Rectal smooth muscle tissue (tissue), 1 donor: ENCODE measurements around the gene ZIC5.
"Not testable (repeated sequence)": the region's sequence is repeated elsewhere in the genome, so short reads cannot be mapped to it uniquely, and the experiment has no call there.

Experiments used
- H3K27ac ChIP-seq: one replicate; pipeline ENCODE4 v1.7.0; 2013; ENCODE audit warnings: low read depth, low read length, inconsistent platforms
- H3K27me3 ChIP-seq: one replicate; pipeline ENCODE4 v1.7.0; 2013; ENCODE audit warnings: low read length; ENCODE audit not compliant: control insufficient read depth, insufficient read depth
- H3K36me3 ChIP-seq: one replicate; pipeline ENCODE4 v1.7.0; 2013; ENCODE audit warnings: low read length; ENCODE audit not compliant: control insufficient read depth, insufficient read depth
- H3K4me1 ChIP-seq: one replicate; pipeline ENCODE4 v1.7.0; 2013; ENCODE audit warnings: low read length; ENCODE audit not compliant: control insufficient read depth, insufficient read depth
- H3K4me3 ChIP-seq: one replicate; pipeline ENCODE4 v1.7.0; 2013; ENCODE audit warnings: low read length
- H3K9ac ChIP-seq: one replicate; pipeline ENCODE4 v1.7.0; 2013; ENCODE audit warnings: low read length

ZIC5 gene

DNA sequence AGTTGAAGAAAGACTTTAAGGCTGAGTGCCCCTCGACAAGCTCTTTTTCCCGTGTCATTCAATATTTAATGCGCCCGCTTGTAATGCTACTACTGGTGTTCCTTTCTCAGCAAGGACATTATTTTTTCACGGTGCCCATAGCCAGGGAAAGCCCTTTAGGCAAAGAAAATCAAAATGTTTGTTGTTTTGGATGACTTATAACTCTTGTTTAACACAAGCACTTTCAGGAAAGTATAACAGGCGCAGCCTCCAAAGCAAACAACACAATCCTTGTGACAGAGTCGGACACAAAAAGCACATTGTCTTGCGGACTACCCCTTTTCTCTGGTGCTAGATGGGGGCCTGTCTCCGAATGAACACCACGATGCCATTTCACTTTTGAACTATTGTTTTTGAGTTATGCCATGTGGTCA is 12.4 kb downstream of the ZIC5 start:
- peaks cover 8% of the 10 kb centered on the region for H3K4me1 ChIP-seq
- peaks cover 64% of the 10 kb centered on the region for H3K27me3 ChIP-seq
- H3K27ac ChIP-seq = no peak overlapping the region
- H3K36me3 ChIP-seq = no peaks in the 10 kb centered on the region
- H3K4me3 ChIP-seq = no peak overlapping the region
- no peak overlapping the region for H3K9ac ChIP-seq

- no peaks in the 10 kb centered on the region for H3K36me3 ChIP-seq
- peaks cover 64% of the 10 kb centered on the region for H3K27me3 ChIP-seq
- H3K27ac ChIP-seq = no peak overlapping the region
- no peak overlapping the region for H3K4me3 ChIP-seq
- H3K4me1 ChIP-seq = peaks cover 8% of the 10 kb centered on the region
- H3K9ac ChIP-seq = no peak overlapping the region
Observed at GRCh38 chr13:99958406-99959126, 13.0 kb downstream of the ZIC5 start.

DNA sequence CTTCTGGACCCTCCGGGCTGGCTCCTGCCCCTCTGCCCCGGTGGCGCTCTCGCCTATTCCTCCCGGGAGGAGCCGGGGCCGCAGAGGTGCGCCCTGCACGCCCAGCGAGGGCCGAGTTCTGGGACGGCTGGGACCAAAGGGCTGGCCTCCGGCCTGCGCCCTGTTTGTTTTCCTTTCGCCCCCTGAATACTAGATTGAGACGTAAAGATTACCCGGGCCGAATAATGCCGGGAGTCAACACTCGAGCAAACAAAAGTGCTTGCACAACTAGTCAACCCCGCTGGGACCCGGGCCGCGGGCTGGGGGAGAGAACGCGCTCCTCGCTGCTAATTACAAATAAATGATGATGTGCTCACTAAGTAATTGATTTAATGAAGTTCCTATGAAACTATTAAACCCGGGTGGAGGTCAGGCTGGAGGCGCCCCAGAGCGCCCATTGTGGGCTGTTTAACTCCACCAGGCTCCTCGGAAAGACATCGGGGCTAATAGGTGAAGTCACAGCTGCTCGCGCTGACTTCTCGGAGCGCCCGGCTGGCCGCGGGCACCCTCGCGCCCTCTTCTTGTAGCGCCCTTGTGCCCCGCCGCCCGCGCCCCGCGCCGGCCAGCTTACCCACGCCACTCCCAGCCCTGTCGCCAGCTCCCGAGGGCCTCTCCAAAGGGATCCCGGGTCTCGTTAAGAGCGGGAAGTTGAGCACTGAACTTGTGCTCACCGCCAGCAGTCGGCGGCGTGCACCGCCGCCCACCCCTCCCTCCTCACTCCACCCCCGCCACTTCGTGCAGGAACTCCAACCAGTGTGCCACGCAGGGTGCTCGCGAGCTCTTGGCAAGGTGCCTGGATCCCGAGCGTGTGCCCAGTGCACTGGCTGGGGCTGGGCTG is 14.9 kb downstream of the ZIC5 start:
- Histone ChIP-seq H3K36me3 (no peaks in the 10 kb centered on the region), H3K27ac (no peak overlapping the region), H3K9ac (no peak overlapping the region), H3K4me1 (peaks cover 8% of the 10 kb centered on the region), H3K27me3 (peaks cover 66% of the 10 kb centered on the region), H3K4me3 (peak overlapping the region; percentile 17)

DNA sequence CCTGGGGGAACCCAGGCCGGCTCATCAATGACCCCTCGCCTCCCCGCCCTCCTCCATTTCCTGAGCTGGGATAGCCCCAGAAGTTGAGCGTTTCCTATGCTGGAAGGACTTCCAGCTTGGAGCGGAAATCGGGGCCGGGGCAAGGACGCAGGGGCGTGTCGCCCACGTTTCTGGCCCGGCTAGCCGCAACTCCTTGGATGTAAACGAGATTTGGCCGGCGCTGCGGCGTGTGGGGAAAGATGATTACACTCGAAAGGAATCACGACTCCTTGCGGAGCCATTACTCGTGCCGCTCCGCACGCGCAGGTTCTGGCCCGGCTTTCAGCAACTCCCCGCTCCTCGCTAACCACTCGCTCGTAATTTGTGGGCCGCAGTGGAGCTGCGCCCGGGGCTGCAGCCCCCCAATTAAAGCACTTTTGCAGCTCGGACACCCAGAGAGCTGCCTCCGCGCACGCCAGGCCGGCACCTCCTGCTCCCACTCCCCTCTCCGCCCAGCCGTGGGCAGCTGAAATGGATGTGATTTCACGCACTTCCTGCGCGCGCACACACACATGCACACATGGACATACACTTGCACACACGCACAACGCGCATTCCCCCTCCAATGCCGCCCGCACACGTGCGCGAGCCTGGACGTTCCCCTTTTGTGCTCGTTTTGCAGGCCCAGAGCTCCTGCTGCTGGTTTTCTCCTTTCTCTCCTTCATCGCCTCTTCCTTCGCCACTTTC is 15.7 kb downstream of the ZIC5 start:
- Histone ChIP-seq H3K9ac (no peak overlapping the region), H3K27me3 (peaks cover 61% of the 10 kb centered on the region), H3K27ac (no peak overlapping the region), H3K4me1 (peaks cover 8% of the 10 kb centered on the region), H3K36me3 (no peaks in the 10 kb centered on the region), H3K4me3 (peak overlapping the region; percentile 17)

- no peak overlapping the region for H3K27ac ChIP-seq
- peaks cover 8% of the 10 kb centered on the region for H3K4me1 ChIP-seq
- H3K36me3 ChIP-seq = no peaks in the 10 kb centered on the region
- H3K9ac ChIP-seq = no peak overlapping the region
- peak overlapping the region; percentile 17 for H3K4me3 ChIP-seq
- peaks cover 59% of the 10 kb centered on the region for H3K27me3 ChIP-seq
Observed at GRCh38 chr13:99955107-99955746, 16.3 kb downstream of the ZIC5 start.

GRCh38 chr13:99953138-99953755 is 18.3 kb downstream of the ZIC5 start:
- peaks cover 41% of the 10 kb centered on the region for H3K27me3 ChIP-seq
- H3K4me3 ChIP-seq = no peak overlapping the region
- peaks cover 8% of the 10 kb centered on the region for H3K4me1 ChIP-seq
- no peak overlapping the region for H3K27ac ChIP-seq
- H3K36me3 ChIP-seq = no peaks in the 10 kb centered on the region
- no peak overlapping the region for H3K9ac ChIP-seq

- not testable (repeated sequence) for H3K4me1 ChIP-seq, H3K27ac ChIP-seq, H3K36me3 ChIP-seq, H3K4me3 ChIP-seq, H3K9ac ChIP-seq
- H3K27me3 ChIP-seq = peaks cover 31% of the 10 kb centered on the region
Observed at GRCh38 chr13:99951666-99952065, 19.9 kb downstream of the ZIC5 start.

DNA sequence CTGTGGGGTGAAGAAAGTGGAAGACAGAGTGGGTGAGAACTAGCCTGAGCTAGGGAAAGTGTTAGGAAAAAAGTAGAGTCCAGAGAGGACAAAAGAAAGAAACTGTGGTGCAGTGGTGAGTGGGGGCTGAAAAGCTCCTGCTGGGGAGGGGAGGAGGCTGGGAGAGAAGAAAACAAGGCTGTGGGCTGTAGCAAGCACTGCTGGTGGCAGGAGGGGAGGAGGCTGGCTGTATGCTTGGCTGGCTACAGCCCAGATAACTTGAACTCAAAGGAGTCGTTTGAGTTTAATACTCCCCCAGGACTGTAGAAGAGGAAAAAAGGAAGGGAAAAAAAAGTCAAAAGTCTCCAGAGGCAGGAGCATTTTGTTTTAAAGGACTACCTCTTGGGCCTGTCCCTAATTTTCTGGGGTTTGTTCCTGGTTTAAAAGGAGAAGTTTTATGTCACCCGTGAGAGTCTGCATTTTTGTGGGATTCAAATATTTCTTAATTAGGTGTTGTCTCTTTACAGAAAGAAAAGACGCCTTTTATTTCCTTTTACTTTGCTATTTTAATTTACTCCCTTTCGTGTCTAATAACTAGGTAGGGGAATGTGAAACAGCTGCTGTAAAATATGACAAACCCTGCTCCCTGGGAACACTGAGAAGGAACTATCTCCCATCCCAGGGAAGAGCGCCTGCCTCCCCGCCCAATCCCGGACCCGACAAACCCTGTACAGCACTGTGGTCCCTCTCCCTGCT is 21.7 kb downstream of the ZIC5 start:
- Histone ChIP-seq H3K36me3 (no peaks in the 10 kb centered on the region), H3K27ac (no peak overlapping the region), H3K4me1 (no peaks in the 10 kb centered on the region), H3K9ac (no peak overlapping the region), H3K27me3 (peaks cover 16% of the 10 kb centered on the region), H3K4me3 (no peak overlapping the region)

GRCh38 chr13:99948907-99949678 is 22.5 kb downstream of the ZIC5 start:
- Histone ChIP-seq H3K9ac (no peak overlapping the region), H3K4me3 (no peak overlapping the region), H3K36me3 (no peaks in the 10 kb centered on the region), H3K4me1 (no peaks in the 10 kb centered on the region), H3K27ac (no peak overlapping the region), H3K27me3 (peaks cover 16% of the 10 kb centered on the region)

- no peaks in the 10 kb centered on the region for H3K36me3 ChIP-seq
- peaks cover 14% of the 10 kb centered on the region for H3K27me3 ChIP-seq
- H3K4me1 ChIP-seq = no peaks in the 10 kb centered on the region
- no peak overlapping the region for H3K27ac ChIP-seq
- H3K4me3 ChIP-seq = no peak overlapping the region
- no peak overlapping the region for H3K9ac ChIP-seq
Observed at GRCh38 chr13:99948411-99948810, 23.2 kb downstream of the ZIC5 start.

- Histone ChIP-seq H3K4me3 (no peak overlapping the region), H3K27ac (no peak overlapping the region), H3K36me3 (no peaks in the 10 kb centered on the region), H3K27me3 (peaks cover 8% of the 10 kb centered on the region), H3K9ac (no peak overlapping the region), H3K4me1 (no peaks in the 10 kb centered on the region)
Observed at GRCh38 chr13:99947666-99948065, 23.9 kb downstream of the ZIC5 start.
